MCF 10A (cell line): ENCODE measurements around the gene TNS3. TPM values are rescaled to one million over a fixed set of nuclear protein-coding genes. Genes with fewer than 3 reads are reported as not detected.

Source experiments
- BruUV-seq: library from RNA; stranded (reverse); fragments of 400-500 nt; replicated peaks from 2 replicates; lab custom pipeline; 2021; lab: Mats Ljungman, UMichigan
- CTCF ChIA-PET: fragments of 300-600 bp; sonication (Branson Sonifier 250); formaldehyde crosslinking; extraction: SDS; loops from one replicate; lab custom pipeline; 2021; ENCODE audit warnings: antibody characterized with exemption, inconsistent platforms; lab: Yijun Ruan, JAX
- POLR2A ChIA-PET: fragments of 300-600, 350-650 bp; sonication (Branson Sonifier 250); formaldehyde crosslinking; extraction: SDS; loops from one replicate; lab custom pipeline; 2020; ENCODE audit warnings: antibody characterized with exemption, inconsistent platforms; lab: Yijun Ruan, JAX
- DNase-seq: peaks from one replicate; pipeline ENCODE4 v3.0.0-alpha.2; 2018; ENCODE audit not compliant: unreplicated experiment
- H3K27ac Mint-ChIP-seq: one replicate; pipeline ENCODE4 v1.8.0; 2022; ENCODE audit warnings: mild to moderate bottlenecking, low read depth, mixed read lengths; ENCODE audit not compliant: unreplicated experiment
- H3K27me3 Mint-ChIP-seq: one replicate; pipeline ENCODE4 v1.8.0; 2022; ENCODE audit warnings: mixed read lengths; ENCODE audit not compliant: insufficient read depth, unreplicated experiment
- H3K36me3 Mint-ChIP-seq: one replicate; pipeline ENCODE4 v1.8.0; 2022; ENCODE audit warnings: mild to moderate bottlenecking, moderate library complexity, mixed read lengths; ENCODE audit not compliant: insufficient read depth, unreplicated experiment
- H3K4me1 Mint-ChIP-seq: one replicate; pipeline ENCODE4 v1.8.0; 2022; ENCODE audit warnings: mixed read lengths; ENCODE audit not compliant: insufficient read depth, unreplicated experiment
- H3K4me3 Mint-ChIP-seq: one replicate; pipeline ENCODE4 v1.8.0; 2022; ENCODE audit warnings: mild to moderate bottlenecking, moderate library complexity, mixed read lengths; ENCODE audit not compliant: unreplicated experiment
- H3K9me3 Mint-ChIP-seq: one replicate; pipeline ENCODE4 v1.8.0; 2022; ENCODE audit warnings: mixed read lengths; ENCODE audit not compliant: unreplicated experiment
- CTCF ChIP-seq: fragments of 200-600 bp; IDR thresholded peaks from one replicate; pipeline ENCODE4 v1.8.0; 2022; ENCODE audit warnings: antibody characterized with exemption, mild to moderate bottlenecking; ENCODE audit not compliant: unreplicated experiment
- intact Hi-C: fragments of 100-400 bp; cut with micrococcal nuclease; formaldehyde crosslinking; loops from 2 replicates; pipeline ENCODE4 v1.14.1; 2022
- total RNA-seq: library from RNA; stranded (reverse); gene quantifications from 2 replicates; pipeline ENCODE4 v1.2.3, GENCODE V29; 2022

Gene TNS3
- total RNA-seq, 1 experiment from 2014 or later, result 30.1 TPM

GRCh38 chr7:47621979-47622561 is 40.2 kb upstream of the TNS3 start:
- intact Hi-C loops, result no loop called here
- no peaks in the 10 kb centered on the region for H3K9me3 Mint-ChIP-seq

GRCh38 chr7:47621347-47621746 is 39.4 kb upstream of the TNS3 start:
- no peaks in the 10 kb centered on the region for H3K4me1 Mint-ChIP-seq
- no peaks in the 10 kb centered on the region for H3K9me3 Mint-ChIP-seq
- H3K27ac Mint-ChIP-seq, result no peak overlapping the region
- ChIA-PET POLR2A (no interaction called here), CTCF (no interaction called here)
- no peak for TF ChIP-seq CTCF
- H3K36me3 Mint-ChIP-seq, result no peaks in the 10 kb centered on the region
- intact Hi-C loops, result no loop called here
- no peak for DNase-seq
- no peaks in the 10 kb centered on the region for H3K27me3 Mint-ChIP-seq
- no peak overlapping the region for H3K4me3 Mint-ChIP-seq
- no TSS peak for BruUV-seq

More at GRCh38 chr7:47621979-47622561, 40.2 kb upstream of the TNS3 start:
- no peaks in the 10 kb centered on the region for H3K36me3 Mint-ChIP-seq
- H3K4me1 Mint-ChIP-seq, result no peaks in the 10 kb centered on the region
- H3K27me3 Mint-ChIP-seq, result no peaks in the 10 kb centered on the region
- no peak for DNase-seq
- H3K4me3 Mint-ChIP-seq, result no peak overlapping the region
- no TSS peak for BruUV-seq
- POLR2A ChIA-PET, result no interaction called here
- no peak for TF ChIP-seq CTCF
- CTCF ChIA-PET, result no interaction called here
- no peak overlapping the region for H3K27ac Mint-ChIP-seq

- CTCF ChIA-PET, result no interaction called here
- no peaks in the 10 kb centered on the region for H3K36me3 Mint-ChIP-seq
- no peak for TF ChIP-seq CTCF
- intact Hi-C loops, result no loop called here
- DNase-seq, result no peak
- POLR2A ChIA-PET, result interaction anchor here (0.5 to 1.6 kb wide), 3 partner anchors 14 to 281 kb away, joined by 3 to 6 read pairs (median 3); no protein-coding TSS in a partner anchor
- H3K27me3 Mint-ChIP-seq, result no peaks in the 10 kb centered on the region
- H3K9me3 Mint-ChIP-seq, result no peaks in the 10 kb centered on the region
- no peaks in the 10 kb centered on the region for H3K4me1 Mint-ChIP-seq
- no TSS peak for BruUV-seq
- H3K4me3 Mint-ChIP-seq, result no peak overlapping the region
- H3K27ac Mint-ChIP-seq, result no peak overlapping the region
Measured at GRCh38 chr7:47619806-47620205, 37.9 kb upstream of the TNS3 start.

- ChIA-PET POLR2A (no interaction called here), CTCF (no interaction called here)
- intact Hi-C loops, result no loop called here
- Mint-ChIP-seq H3K27me3 (no peaks in the 10 kb centered on the region), H3K27ac (no peak overlapping the region), H3K36me3 (no peaks in the 10 kb centered on the region), H3K9me3 (no peaks in the 10 kb centered on the region), H3K4me3 (no peak overlapping the region), H3K4me1 (no peaks in the 10 kb centered on the region)
- BruUV-seq, result no TSS peak
- no peak for TF ChIP-seq CTCF
- DNase-seq, result no peak
Measured at GRCh38 chr7:47617131-47617530, 35.2 kb upstream of the TNS3 start.
